Kidney (tissue), 14 donors: ENCODE results near the gene FARP2. TPM values are rescaled to one million over a fixed set of nuclear protein-coding genes. Genes with fewer than 3 reads are reported as not detected.

Experiments
- DNase-seq, 5 donors: peaks; one replicate each; pipeline ENCODE4 v3.0.0-alpha.2; 2013 to 2020
- FAIRE-seq: peaks from 2 replicates; lab custom pipeline; 2012; peaks lifted over from hg19 to GRCh38; lab: Jason Lieb, UNC
- H3K27ac ChIP-seq, 2 donors: one replicate each; pipeline ENCODE4 v1.7.0; 2013; ENCODE audit warnings: low read depth in 2 of 2, low read length in 2 of 2, inconsistent platforms in 1 of 2
- H3K27me3 ChIP-seq: one replicate; pipeline ENCODE4 v1.7.1; 2013; ENCODE audit warnings: low read length, inconsistent platforms; ENCODE audit not compliant: control insufficient read depth, insufficient read depth
- H3K36me3 ChIP-seq, 3 donors: one replicate each; pipeline versions ENCODE4 v1.7.0 to v1.7.1; 2013; ENCODE audit warnings: low read length in 3 of 3, control low read depth in 1 of 3, inconsistent platforms in 1 of 3; ENCODE audit not compliant: insufficient read depth in 3 of 3, control insufficient read depth in 2 of 3
- H3K4me1 ChIP-seq, 3 donors: one replicate each; pipeline versions ENCODE4 v1.7.0 to v1.7.1; 2013; ENCODE audit warnings: low read length in 3 of 3, inconsistent platforms in 1 of 3, low read depth in 1 of 3; ENCODE audit not compliant: control insufficient read depth in 2 of 3, insufficient read depth in 2 of 3
- H3K4me3 ChIP-seq, 3 donors: one replicate each; pipeline versions ENCODE4 v1.7.0 to v1.8.1; 2013; ENCODE audit warnings: low read length in 3 of 3, control low read depth in 1 of 3, inconsistent platforms in 1 of 3
- H3K9ac ChIP-seq, 3 donors: one replicate each; pipeline versions ENCODE4 v1.7.0 to v1.7.1; 2013; ENCODE audit warnings: low read length in 3 of 3, control low read depth in 1 of 3, inconsistent platforms in 1 of 3
- H3K9me3 ChIP-seq, 3 donors: one replicate each; pipeline versions ENCODE4 v1.7.0 to v1.7.1; 2013; ENCODE audit warnings: low read length in 3 of 3, control low read depth in 1 of 3, inconsistent platforms in 1 of 3; ENCODE audit not compliant: control insufficient read depth in 2 of 3, insufficient read depth in 1 of 3
- CTCF ChIP-seq: IDR thresholded peaks from 3 replicates; pipeline ENCODE4 v1.5.1; 2012; ENCODE audit warnings: mild to moderate bottlenecking, moderate library complexity, borderline replicate concordance; ENCODE audit not compliant: insufficient read depth; ENCODE audit errors: extremely low read depth
- intact Hi-C: fragments of 100-400 bp; cut with DNase I; formaldehyde crosslinking; loops from one replicate; pipeline ENCODE4 v1.11.1; 2022
- polyA plus RNA-seq: library from polyadenylated mRNA; stranded (reverse); fragments of 350-450 nt; fragmentation: Illumina TruSeq; extraction: RNeasy Lipid Tissue Mini Kit (QIAGEN cat#74804); gene quantifications from one replicate; pipeline ENCODE4 v1.2.3, GENCODE V29; 2014; ENCODE audit warnings: low read depth, low replicate concordance; ENCODE audit not compliant: insufficient read depth
- total RNA-seq: library from RNA; stranded (reverse); fragmentation: NEBNext Ultra II Directional; extraction: Animal tissue kit (Norgen Biotek cat#: 25700); gene quantifications from one replicate; pipeline ENCODE4 v1.2.1, GENCODE V29; 2021
- donor health status: control.
- donor health status: control.
- donor health status: control.
- donor health status: control.
- donor health status: control.
- donor health status: DM: yes; HTN: yes; CAD: no.
- donor health status: Normal renal cell carcinoma (clear cell type).

The FARP2 gene
- total and polyA plus RNA-seq, 2 donors from 2014 or later = 20.3 to 50.5 TPM

GRCh38 chr2:241350878-241351639 lies 5.0 kb upstream of the FARP2 start:
- H3K9ac ChIP-seq = peak overlapping the region in 1 of 3 donors; percentile 31

GRCh38 chr2:241351640-241352031 lies 4.4 kb upstream of the FARP2 start:
- no peak for TF ChIP-seq CTCF
- Histone ChIP-seq H3K27me3 (no peaks in the 10 kb centered on the region), H3K9me3 (no peaks in the 10 kb centered on the region), H3K9ac (no peak overlapping the region), H3K4me3 (peak overlapping the region in 1 of 3 donors; percentile 7), H3K4me1 (peaks cover 8 to 34% (median 20%) of the 10 kb centered on the region in 3 donors), H3K27ac (peak overlapping the region; percentile 73 to 79), H3K36me3 (peaks cover 8 to 37% (median 18%) of the 10 kb centered on the region in 3 donors)
- FAIRE-seq (peak; percentile 46), DNase-seq (peak in 2 of 5 donors; percentile 71)
- intact Hi-C loops = no loop called here

More at GRCh38 chr2:241350878-241351639, 5.0 kb upstream of the FARP2 start:
- H3K4me3 ChIP-seq = peak overlapping the region in 2 of 3 donors; percentile 7 to 14
- H3K9me3 ChIP-seq = no peaks in the 10 kb centered on the region
- TF ChIP-seq CTCF = no peak
- FAIRE-seq = no peak
- H3K36me3 ChIP-seq = peaks cover 8 to 43% (median 21%) of the 10 kb centered on the region in 3 donors
- H3K27ac ChIP-seq = peak overlapping the region; percentile 73 to 79
- H3K27me3 ChIP-seq = no peaks in the 10 kb centered on the region
- peaks cover 8 to 34% (median 20%) of the 10 kb centered on the region in 3 donors for H3K4me1 ChIP-seq
- intact Hi-C loops = no loop called here
- DNase-seq = peak in 2 of 5 donors; percentile 56 to 63

DNA sequence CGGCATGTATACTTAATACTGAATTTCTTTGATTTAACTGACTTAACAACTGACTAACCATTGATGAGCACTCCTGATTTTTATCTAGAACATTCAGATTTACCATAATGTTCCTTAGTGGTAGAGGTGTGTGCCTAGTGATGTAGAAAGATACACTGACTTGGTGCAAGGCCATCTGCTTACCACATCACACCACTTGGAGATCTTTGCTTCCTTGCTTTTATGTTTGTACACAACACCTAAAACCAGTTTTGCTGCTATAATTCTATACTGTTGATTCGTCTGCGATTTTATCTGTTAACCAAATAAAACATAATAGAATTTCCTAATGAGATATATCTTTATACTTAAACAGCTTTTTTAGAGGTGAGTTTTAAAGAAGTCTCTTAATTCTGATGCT lies 3.9 kb upstream of the FARP2 start:
- Histone ChIP-seq H3K27ac (peak overlapping the region; percentile 73 to 79), H3K36me3 (peaks cover 8 to 32% (median 17%) of the 10 kb centered on the region in 3 donors), H3K9ac (no peak overlapping the region), H3K27me3 (no peaks in the 10 kb centered on the region), H3K4me1 (peaks cover 8 to 37% (median 20%) of the 10 kb centered on the region in 3 donors), H3K9me3 (no peaks in the 10 kb centered on the region), H3K4me3 (peak overlapping the region in 1 of 3 donors; percentile 19)
- TF ChIP-seq CTCF = no peak
- FAIRE-seq = no peak
- DNase-seq = no peak
- intact Hi-C loops = no loop called here
